HG03432 (cell line): ENCODE data around the gene KDM5C.

Experiments
- ATAC-seq: cut with Tn5 transposase; IDR thresholded peaks from one replicate; pipeline ENCODE4 v1.9.1; 2021; ENCODE audit warnings: mild to moderate bottlenecking, moderate library complexity; ENCODE audit not compliant: unreplicated experiment

Gene KDM5C

DNA sequence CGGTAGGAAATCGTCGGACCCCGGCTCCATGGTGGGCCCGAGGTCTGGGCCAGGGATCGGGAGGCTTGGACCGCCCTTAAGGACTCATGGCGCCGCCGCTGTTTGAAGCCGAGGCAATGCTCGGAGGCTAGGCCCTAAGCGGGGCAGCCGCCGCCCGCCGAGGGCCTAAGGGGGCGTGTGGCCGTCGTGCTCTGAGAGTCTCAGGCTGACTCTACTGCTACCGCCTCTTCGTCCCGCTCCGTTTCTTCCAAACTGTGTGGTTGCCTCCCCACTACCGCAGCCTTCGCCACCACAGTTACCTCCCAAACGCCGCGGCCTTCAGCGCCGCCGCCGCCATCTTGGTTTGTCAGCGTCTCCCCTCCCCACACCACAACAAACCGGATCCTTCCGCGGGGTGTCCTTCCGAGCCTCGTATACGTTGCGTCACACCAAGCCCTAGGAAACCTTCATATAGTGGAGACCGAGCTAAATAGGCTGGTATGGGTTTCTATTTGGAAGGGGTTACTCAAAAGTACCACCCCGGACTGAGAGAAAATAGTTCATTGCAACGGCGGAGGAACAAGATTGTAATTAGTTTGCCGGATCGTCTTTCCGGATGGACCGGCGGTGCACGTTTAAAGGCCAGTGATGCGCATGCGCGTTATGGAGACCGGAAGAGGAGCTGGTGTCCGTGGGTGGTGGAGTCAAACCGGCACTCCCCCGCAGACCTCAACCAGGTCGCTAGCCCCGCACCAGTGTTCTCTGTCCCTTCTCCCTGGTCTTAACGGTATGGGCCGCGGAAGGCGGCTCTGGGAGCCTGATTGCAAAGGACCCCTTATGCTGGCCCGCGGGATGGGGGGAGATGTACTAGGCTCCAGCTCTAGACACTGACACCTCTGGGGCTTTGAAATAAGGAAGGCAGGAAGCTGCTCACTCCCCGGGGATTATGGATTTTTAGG is at the start of gene KDM5C:
KDM5C (minus strand) TSS at position 348 of the 938 bp plus-strand sequence; CDS start at position 30, 318 bp downstream.
- peak; percentile 81 for ATAC-seq

DNA sequence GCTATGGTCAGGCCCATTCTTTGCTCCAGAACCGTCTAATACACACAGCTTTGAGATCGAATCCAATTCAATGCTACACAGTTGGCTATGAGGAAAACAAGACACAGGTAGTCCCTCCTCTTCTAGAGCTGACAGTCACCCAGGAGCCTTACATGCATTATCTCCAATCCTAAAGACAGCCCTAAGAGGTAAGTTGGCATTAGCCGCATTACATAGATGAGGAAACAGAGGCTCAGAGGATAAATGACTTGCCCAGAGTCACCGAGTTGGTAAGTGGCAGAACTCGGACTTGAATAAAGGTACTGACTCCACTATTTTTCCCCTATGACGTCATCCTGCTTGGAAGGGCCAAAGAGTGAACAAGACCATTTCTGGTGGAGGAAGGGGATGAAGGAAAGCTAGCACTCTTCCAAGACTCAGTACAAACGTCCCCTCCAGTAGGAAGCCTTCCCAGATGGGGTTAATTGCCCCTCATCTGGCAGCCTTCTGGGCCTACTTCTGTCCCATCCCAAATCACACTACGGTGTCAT is 47.9 kb upstream of the KDM5C start:
- ATAC-seq: no peak

DNA sequence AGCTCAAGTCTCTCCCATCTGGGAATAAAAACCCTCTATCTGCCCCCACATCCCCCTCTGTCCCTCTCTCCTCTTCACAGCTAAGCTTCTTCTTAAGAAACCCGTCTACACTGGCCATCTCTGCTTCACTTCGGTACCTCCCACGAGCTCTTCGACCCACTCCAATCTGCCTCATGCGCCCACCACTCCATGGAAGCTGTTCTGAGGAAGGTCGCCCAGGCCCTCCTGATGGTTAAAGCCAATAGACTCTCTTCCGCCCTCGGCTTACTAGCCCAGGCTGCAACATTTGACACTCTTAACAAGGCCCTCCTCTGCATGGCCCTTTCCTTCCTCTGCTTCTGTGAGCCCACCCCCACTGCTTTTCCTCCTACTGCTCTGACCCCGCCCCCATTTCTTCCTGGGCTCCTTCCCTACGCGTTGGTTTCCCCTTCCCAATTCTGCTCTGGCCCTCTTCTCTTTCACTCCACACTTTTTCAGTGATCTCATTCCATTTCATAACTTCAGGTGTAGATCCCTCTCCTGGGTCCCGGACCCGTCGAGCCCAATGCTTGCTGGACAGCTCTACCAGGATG is 44.6 kb upstream of the KDM5C start:
- no peak for ATAC-seq

DNA sequence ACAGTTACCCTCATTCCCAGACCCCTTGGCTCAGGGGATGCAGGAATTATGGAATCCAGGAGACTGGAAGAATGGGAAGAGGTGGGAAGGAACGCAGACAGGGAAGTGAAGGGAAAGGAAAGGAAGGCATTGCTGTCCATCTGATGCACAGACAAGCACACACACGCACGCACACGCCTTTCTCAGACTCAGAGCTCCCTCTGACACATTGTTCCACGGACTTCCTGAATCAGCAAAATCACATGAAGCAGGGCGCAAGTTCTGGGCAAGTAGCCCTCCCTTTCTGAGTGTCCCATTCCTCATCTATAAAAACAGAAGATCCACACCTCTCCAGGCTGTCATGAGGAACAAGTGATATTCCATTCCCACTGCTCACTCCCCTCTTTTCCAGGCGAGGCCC is 43.2 kb upstream of the KDM5C start:
- no peak for ATAC-seq

DNA sequence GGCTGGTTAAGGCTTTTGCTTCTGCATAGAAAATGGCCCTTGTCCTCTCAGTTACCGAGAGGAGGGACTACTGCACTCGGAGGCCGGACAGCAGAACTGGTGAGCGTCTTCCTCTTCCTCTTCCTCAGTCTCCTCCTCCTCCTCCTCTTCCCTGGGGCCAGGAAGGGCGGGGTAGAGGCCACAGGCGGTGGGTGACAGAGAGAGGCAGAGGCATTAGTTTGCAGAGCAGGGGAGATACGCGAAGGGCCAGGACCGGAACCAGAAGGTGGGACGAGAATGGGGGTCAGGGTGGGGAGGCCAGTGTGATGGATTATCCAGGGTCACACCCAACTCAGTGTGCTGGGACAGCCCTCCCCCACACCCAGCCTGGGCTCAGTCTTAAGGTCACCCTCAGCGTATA is 41.9 kb upstream of the KDM5C start:
- ATAC-seq: no peak

DNA sequence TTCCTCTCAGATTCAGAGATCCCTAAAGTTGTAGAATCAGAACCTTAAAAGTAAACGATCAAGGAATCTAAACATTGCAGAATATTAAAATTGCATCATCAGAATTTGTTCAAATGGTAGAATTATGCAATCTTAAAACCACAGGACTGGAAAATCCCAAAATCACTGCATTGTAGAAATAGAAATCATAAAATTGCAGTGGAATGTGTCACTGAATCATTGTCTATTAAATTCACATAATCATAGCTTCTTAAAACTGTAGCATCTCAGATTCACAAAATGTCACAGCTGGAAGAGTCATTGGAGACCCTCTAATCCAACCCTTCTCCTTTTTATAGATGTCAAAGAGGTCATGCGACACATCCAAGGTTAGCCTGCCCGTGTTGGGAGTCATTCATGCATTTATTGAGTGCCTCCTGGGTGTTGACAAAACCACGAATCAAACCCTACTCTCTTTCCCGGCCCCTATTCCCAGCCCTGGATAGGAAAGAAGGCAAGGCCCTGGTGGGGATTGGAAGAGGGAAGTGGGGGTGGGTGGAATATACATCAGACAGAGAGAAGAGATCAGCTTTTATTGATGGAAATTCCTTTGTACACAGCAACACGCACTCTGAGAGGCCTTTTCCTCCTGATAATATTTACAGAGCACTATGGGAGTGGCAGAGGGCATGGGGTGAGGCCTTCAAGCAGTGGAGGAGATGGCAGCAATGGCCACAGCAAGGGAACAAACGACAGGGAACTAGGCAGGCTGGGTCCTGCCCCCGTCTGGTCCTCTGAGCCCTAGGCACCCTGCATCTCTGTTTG is 41.0 kb upstream of the KDM5C start:
- no peak for ATAC-seq

DNA sequence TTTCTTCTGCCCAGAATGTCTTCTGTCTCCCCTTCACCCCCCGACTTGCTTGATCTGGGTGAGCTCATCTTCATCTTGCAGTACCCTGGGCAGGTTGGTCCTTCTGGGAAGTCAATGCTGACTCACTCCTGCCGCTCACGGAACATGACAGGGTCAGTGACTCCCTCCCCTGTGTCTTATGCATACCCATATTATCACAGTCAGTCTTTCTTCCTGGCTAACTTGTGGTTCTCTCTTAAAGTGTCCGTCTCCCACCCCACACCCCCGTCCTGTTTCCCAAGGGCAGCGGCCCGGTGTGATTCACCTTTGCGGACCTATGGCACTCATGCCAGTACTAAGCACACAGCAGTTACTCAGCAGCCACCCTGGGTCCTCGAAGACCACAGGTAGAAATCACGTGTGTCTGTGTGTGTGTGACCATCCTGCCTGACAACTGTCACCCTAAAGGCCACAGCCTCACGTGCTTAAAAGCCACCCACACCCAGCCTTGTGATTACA is 38.6 kb upstream of the KDM5C start:
- ATAC-seq: no peak

DNA sequence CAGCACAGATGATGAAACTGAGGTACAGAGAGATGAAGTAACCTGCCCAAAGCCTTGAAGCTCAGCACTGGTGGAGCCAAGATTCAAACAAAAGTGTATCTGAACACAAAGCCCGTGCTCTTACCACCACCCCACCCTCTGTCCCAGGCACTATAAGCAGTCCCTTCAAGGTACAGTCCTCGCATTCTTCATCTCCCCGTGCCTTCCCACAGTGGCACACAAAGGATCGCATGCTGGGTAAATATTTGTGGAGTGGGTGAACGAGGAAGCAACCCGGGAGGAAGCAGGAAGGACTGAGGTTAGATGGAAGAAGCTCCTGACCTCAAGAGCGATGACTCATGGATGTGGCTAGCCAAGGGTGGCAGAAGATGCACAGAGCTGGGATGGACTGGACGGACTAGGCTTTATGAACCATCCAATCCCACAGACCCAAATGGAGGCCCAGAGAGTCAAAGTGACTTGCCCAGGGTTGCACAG is 37.9 kb upstream of the KDM5C start:
- ATAC-seq: no peak

DNA sequence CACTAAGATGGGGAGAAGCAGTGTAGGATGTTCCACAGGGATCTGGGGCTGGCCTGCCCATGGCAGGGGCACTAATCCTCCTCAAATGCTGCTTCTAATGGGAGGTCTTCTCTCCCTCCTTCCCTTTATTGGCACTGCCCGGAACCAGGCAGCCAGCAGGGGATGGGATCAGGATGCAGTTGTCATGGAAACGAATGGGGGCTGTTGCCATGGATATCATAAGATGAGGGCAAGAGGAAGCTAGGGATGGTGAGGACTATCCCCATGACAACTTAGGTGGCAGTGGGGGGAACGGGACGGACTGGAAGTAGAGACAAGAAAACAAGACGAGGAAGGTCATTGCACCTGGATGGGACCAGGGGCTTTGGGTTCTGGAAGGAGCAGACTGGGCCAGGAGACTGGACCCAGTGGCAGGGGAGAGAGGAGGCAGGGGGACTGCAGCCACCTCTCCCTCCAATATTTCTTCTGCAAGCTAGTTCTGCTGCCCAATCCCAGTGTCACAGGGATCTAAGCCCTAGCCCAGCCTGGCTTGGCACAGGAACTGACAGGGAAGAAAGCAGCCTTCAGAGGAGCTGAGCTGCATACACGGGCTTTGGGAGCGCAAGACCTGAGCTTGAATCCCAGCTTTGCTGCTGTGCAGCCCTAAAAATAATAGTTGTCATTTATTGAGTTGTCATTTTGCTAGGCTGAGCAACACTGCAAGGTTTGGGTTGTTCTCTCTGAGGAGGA is 37.3 kb upstream of the KDM5C start:
- ATAC-seq: no peak

DNA sequence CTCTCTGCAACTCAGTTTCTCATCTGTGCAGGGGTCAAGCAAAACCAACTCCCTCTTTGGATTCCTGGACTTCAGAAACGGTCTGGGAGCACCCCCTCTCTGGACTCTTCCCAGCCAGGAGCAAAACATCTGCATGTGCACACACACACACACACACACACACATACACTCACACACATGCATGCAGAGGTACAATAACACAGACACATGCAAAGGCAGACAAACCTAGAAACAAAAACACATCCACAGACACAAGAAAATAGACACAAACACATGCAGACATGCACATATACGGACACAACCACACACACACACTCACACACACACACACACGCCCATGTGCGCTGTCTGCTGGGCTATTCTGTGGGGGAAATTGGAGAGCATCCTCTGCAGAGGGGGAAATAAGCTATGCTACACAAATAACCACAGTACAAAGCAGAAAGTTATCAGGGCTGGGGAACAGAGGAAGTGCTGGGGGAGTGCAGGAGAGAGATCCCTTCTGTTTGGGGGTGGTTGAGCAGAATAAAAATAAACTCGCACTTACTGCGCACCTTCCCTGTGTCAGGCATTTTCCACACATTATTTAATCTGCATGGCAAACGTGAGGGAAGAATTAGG is 36.5 kb upstream of the KDM5C start:
- no peak for ATAC-seq

DNA sequence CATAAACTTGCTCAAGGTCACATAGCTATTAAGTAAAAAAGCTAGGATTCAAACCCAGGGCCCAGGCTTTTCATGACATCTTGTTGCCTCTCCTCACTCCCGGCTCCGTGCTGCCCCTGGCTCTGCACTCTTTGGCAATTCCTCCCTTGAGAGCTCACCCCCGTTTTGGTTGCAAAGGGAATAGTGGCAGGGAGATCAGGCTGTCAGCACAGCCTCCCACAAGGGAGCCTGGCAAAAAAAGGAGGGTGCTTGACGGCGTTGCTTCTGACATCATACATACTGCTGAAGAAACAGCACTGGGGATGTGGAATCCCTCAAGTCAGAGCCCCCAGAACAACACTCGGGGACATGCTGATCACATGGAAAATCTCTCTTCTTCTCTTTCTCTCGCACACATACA is 35.8 kb upstream of the KDM5C start:
- ATAC-seq: no peak

DNA sequence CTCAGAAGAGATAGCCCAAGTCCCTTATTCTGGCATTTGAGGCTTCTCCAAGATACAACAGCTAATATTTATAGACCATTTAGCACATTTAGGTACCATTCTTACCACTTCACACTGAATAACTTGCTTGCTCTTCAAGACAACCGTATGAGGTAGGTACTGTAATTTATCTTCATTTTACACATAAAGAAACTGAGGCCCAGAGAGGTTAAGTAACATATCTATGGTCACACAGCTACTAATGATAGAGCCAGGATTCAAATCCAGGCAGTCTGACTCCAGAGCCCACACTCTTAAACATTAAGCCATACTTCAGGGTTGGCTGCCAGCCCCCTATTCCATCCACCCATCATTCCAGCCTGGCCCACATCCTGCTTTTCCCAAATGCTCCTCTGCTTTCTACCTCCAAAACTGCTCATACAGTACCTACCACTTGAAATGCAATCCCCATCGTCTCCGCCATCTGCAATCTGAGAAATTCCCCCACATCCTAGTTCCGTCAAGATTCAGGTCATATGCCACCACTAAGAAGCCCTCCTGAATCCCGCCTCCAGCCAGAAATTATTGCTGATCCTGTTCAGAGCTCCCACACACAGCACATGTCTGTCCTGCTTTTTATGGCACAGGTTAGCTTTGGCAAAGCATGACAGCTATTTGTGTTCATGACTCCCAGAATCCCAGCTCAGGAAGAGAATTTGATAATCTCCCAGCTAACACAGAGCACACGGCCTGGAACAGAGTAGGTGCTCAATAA is 32.8 kb upstream of the KDM5C start:
- no peak for ATAC-seq

DNA sequence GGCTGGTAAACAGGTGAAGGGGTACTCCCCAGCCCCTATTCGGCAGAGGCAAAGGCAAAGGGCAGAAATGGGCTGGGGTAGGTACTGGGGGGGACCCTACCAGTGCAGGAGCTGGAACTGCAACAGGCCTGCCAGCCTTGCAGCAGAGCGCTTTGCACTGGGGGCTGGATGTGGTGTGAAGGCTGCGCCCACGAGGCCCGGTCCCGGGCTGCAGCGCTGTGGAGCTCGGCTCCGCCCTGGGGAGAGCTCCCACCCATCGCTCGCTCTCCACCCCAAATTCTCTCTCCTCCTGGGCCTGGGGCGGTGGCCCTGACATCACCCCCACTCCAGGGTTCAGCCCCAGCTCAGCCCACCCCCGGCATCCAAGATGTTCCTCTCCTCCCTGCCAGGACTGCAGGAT is 32.2 kb upstream of the KDM5C start:
- no peak for ATAC-seq

DNA sequence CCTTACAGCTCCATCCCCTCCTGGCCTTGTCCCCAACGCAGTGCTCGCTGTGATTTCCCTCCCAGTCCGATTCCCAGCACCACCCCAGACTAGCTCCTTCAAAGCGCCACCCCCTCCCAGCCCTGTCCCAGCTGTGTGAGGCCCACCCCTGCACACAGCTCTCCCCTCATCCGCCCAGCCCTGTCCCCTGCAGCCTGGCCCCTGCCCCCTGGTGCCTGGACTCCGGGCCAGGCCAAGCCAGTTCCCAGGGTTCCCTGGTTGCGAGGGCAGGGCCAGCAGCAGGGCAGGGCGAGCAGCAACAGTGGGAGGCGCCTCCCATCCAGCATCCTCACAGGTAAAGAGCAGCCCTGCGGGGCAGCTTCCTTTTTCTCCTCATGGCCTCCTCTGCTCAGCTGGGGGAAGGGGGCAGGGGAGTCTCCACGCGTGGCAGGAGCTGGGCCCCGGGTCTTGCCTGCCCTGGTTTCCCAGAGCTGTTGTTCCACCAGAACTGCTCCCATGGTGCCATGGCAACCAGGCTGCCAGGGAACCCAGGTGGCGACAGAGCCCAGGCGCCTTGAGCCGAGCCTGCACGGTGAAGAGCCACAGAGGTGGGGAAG is 31.5 kb upstream of the KDM5C start:
- no peak for ATAC-seq

DNA sequence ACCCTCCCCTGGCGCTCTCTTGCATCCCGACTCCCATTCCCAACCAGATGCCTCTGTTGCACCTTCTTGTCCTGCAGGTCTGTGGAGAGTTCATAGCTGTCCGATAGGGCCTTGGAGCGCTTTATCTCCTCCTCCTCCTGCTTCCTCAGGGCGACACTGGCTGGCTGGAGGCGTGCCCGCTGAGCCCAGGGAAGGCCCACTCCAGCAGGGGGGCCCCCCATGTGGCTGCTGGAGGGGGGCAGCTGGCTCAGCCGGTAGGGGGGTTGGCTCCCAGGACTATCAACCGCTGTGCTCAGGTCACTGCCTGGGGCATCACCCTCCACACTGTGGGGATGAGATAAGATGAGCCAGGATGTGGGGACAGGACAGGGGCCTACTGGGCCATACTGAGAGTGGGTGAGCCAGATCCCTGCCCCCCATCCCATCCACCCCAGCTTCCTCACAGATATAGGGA is 30.8 kb upstream of the KDM5C start:
- no peak for ATAC-seq

DNA sequence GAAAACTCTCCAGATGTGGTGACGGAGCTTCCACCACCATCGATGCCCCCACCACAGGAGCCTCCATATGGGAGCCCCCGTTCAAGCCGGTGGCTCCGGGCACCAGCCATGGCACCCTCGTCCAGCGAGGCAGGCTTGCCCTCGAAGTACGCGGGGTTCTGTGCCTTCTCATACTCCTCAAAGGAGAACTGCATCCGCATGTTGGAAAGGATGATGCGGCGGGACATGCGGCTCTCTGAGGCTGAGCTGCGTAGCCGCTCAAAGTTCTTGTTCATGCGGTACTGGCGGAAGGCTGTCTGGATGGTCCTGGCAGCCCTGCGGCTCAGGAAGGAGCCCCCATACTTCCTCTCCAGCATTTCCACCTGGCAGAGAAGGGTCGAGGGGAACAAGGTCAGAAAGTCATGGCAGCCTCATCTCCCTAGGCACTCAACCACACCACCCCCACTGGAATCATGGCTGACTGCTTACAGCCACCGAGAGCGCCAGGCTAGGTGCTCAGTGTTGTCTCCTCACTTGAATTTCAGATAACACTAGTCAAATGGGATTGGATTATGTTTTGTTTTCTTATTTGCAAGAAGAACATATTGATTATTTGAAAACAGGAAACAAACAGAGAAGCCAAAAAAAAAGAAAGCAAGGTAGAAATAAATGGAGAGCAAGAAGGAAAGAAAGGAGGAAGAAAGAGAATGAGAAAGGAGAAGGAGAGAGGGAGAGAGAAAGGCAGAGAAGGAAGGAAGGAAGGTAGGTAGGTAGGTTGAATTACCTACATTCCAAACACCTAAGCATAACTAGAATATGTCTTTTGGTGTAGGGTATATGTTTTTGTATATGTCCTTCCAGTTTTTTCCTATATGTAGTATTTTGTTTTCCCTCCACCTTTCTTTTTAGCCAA is 29.8 kb upstream of the KDM5C start:
- no peak for ATAC-seq

DNA sequence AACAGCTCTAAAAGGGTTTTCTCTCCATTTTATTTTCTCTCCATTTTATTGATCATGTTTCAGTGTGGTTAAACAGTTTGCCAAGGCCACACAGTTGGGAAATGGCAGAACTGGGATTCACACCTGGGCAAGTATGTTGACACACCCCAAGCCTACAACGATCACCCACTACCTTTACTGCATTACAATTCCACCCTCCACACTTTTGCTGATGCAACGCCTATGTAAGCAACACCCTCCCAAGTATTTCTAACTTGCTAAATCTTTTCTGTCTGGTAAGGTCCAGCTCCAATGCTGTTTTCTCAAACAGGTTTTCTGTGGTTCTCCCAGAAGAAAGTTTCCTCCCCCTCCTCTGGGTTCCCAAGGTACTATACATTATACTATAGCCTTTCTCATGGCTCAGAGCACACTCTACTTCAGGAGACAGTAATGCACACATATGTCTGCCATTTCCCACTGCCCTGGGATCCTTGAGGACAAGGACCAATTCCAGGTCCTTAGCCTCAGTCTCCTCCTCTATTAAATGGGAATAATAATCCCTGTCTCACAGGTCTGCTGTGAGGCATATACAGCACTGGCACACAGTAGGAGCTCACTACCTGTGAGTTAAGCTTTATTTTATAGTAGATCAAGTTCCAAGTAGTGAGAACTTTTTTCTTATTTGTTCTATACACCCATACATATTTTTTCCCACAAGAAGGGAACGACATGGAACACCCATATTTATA is 28.4 kb upstream of the KDM5C start:
- no peak for ATAC-seq
